ENCODE measurements around the gene DNAJA3.

DNAJA3 gene

DNA sequence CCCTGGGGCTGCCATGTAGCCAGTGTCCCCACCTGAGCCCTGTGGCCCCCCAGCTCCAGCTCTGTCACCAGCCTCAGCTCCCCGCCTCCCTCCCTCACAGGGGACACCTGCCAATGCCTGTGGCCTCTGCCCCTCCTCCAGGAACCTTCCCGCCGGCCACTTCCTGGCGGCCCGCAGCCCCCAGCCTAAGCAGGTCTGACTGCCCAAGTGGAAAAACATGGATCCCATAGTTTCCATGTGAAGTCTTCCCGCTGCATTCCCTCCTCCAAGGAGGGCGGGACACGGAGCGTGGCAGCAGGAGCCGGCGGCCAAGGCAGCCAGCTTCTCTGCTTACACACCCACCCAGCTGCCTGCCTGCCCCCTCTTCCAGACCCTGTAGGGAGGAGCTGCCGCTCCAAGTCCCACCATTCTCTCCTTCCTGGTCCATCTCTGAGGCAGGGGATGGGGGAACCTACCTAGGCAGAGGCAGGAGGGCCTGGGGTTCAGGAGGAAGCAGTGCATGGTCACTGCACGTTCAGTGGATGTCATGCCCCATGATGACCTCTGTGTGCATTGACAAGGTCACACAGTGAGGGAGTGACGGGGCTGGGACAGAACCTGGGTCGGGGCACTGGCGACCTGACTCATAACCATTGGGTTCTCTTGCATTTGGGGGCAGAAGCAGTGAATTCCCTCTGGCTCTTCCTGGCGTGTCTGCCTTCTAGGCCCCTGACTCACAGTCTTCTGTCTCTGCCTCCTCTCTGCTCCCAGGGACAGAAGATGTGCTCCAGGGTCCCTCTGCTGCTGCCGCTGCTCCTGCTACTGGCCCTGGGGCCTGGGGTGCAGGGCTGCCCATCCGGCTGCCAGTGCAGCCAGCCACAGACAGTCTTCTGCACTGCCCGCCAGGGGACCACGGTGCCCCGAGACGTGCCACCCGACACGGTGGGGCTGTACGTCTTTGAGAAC is 45.3 kb upstream of the DNAJA3 start:
- H3K4me3 ChIP-seq (ENCODE audit: low read depth, low read length) = no peak overlapping the region
- TF ChIP-seq, protein P1, sequence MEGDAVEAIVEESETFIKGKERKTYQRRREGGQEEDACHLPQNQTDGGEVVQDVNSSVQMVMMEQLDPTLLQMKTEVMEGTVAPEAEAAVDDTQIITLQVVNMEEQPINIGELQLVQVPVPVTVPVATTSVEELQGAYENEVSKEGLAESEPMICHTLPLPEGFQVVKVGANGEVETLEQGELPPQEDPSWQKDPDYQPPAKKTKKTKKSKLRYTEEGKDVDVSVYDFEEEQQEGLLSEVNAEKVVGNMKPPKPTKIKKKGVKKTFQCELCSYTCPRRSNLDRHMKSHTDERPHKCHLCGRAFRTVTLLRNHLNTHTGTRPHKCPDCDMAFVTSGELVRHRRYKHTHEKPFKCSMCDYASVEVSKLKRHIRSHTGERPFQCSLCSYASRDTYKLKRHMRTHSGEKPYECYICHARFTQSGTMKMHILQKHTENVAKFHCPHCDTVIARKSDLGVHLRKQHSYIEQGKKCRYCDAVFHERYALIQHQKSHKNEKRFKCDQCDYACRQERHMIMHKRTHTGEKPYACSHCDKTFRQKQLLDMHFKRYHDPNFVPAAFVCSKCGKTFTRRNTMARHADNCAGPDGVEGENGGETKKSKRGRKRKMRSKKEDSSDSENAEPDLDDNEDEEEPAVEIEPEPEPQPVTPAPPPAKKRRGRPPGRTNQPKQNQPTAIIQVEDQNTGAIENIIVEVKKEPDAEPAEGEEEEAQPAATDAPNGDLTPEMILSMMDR (conservative IDR thresholded peaks at IDR 0.05; ENCODE audit: low read depth, low read length) = no peak
- no peak for DNase-seq (ENCODE audit: low read depth)

DNA sequence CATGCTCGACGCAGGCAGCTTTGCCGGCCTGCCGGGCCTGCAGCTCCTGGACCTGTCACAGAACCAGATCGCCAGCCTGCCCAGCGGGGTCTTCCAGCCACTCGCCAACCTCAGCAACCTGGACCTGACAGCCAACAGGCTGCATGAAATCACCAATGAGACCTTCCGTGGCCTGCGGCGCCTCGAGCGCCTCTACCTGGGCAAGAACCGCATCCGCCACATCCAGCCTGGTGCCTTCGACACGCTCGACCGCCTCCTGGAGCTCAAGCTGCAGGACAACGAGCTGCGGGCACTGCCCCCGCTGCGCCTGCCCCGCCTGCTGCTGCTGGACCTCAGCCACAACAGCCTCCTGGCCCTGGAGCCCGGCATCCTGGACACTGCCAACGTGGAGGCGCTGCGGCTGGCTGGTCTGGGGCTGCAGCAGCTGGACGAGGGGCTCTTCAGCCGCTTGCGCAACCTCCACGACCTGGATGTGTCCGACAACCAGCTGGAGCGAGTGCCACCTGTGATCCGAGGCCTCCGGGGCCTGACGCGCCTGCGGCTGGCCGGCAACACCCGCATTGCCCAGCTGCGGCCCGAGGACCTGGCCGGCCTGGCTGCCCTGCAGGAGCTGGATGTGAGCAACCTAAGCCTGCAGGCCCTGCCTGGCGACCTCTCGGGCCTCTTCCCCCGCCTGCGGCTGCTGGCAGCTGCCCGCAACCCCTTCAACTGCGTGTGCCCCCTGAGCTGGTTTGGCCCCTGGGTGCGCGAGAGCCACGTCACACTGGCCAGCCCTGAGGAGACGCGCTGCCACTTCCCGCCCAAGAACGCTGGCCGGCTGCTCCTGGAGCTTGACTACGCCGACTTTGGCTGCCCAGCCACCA is 44.4 kb upstream of the DNAJA3 start:
- no peak overlapping the region for H3K4me3 ChIP-seq (ENCODE audit: low read depth, low read length)
- TF ChIP-seq, protein P1 (conservative IDR thresholded peaks at IDR 0.05; ENCODE audit: low read depth, low read length) = no peak
- DNase-seq (ENCODE audit: low read depth) = no peak

DNA sequence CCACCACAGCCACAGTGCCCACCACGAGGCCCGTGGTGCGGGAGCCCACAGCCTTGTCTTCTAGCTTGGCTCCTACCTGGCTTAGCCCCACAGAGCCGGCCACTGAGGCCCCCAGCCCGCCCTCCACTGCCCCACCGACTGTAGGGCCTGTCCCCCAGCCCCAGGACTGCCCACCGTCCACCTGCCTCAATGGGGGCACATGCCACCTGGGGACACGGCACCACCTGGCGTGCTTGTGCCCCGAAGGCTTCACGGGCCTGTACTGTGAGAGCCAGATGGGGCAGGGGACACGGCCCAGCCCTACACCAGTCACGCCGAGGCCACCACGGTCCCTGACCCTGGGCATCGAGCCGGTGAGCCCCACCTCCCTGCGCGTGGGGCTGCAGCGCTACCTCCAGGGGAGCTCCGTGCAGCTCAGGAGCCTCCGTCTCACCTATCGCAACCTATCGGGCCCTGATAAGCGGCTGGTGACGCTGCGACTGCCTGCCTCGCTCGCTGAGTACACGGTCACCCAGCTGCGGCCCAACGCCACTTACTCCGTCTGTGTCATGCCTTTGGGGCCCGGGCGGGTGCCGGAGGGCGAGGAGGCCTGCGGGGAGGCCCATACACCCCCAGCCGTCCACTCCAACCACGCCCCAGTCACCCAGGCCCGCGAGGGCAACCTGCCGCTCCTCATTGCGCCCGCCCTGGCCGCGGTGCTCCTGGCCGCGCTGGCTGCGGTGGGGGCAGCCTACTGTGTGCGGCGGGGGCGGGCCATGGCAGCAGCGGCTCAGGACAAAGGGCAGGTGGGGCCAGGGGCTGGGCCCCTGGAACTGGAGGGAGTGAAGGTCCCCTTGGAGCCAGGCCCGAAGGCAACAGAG is 43.5 kb upstream of the DNAJA3 start:
- TF ChIP-seq, protein P1 (conservative IDR thresholded peaks at IDR 0.05; ENCODE audit: low read depth, low read length) = no peak
- DNase-seq (ENCODE audit: low read depth) = no peak
- H3K4me3 ChIP-seq (ENCODE audit: low read depth, low read length) = no peak overlapping the region

DNA sequence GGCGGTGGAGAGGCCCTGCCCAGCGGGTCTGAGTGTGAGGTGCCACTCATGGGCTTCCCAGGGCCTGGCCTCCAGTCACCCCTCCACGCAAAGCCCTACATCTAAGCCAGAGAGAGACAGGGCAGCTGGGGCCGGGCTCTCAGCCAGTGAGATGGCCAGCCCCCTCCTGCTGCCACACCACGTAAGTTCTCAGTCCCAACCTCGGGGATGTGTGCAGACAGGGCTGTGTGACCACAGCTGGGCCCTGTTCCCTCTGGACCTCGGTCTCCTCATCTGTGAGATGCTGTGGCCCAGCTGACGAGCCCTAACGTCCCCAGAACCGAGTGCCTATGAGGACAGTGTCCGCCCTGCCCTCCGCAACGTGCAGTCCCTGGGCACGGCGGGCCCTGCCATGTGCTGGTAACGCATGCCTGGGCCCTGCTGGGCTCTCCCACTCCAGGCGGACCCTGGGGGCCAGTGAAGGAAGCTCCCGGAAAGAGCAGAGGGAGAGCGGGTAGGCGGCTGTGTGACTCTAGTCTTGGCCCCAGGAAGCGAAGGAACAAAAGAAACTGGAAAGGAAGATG is 42.8 kb upstream of the DNAJA3 start:
- no peak for DNase-seq (ENCODE audit: low read depth)
- H3K4me3 ChIP-seq (ENCODE audit: low read depth, low read length) = no peak overlapping the region
- TF ChIP-seq, protein P1 (conservative IDR thresholded peaks at IDR 0.05; ENCODE audit: low read depth, low read length) = no peak

DNA sequence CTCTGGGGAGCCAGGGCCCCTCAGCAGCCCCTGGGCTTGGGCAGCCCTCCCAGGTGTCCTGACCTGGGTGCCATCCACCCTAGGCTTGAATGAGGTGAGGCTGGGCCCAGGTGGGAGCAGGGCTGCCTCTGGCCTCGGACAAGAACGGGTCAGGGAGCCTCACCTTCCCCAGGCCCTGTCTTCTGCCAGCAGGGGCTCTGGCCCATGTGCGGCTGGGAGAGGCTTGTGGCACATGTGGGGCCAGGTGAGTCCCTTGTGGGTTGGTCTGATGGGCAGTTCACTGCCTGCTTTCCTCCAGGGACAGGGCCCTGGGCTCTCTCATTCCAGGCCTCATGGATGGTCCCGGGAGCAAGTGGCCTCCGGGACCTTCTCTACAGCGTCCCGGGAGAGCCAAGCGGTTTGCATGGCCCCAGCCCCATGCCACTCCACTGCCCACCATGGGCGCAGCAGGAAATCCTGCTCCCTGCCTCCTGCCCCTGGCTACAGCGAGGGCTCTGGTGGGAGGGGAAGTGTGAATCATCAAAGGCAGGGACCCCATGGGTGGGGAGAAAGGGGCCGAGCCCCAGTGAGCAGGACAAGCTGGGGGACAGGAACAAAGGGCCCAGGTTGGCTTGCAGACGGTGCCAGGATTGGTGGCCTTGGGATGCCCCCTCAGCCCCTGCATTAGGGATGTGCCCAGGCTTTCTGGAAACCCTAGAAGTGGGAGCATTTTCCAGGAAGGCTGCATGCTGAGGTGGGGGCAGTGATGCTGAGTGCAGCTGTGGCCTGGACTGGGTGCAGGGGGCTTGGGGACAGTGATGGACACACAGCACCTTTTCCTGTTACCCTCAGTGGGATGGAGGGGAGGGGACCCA is 41.9 kb upstream of the DNAJA3 start:
- TF ChIP-seq, protein P1 (conservative IDR thresholded peaks at IDR 0.05; ENCODE audit: low read depth, low read length) = no peak
- H3K4me3 ChIP-seq (ENCODE audit: low read depth, low read length) = no peak overlapping the region
- no peak for DNase-seq (ENCODE audit: low read depth)

All from choroid plexus epithelial cell (primary cell).